GM12878 (cell line): ENCODE data around the gene PHPT1.

ENCODE experiments used
- CREM ChIP-seq: IDR thresholded peaks from 2 replicates; pipeline ENCODE4 v1.6.1; 2014; ENCODE audit warnings: antibody characterized with exemption, low read depth
- CTCF ChIP-seq, 3 experiments: IDR thresholded peaks in 2 of 3; conservative IDR thresholded peaks in 1 of 3; 2 replicates each; pipeline ENCODE4 v1.5.1; 2011; ENCODE audit warnings: low read depth in 3 of 3, low read length in 3 of 3, mild to moderate bottlenecking in 3 of 3, control low read depth in 2 of 3, moderate library complexity in 2 of 3, inconsistent platforms in 1 of 3, mixed read lengths in 1 of 3; ENCODE audit not compliant: control insufficient read depth in 2 of 3, insufficient read depth in 1 of 3; ENCODE audit errors: extremely low read depth in 1 of 3
- GABPA ChIP-seq: IDR thresholded peaks from 2 replicates; pipeline ENCODE4 v1.6.1; 2014; ENCODE audit warnings: antibody characterized with exemption, low read depth, mild to moderate bottlenecking, inconsistent platforms
- JUND ChIP-seq: IDR thresholded peaks from 2 replicates; pipeline ENCODE4 v1.6.1; 2012; ENCODE audit warnings: low read depth, mild to moderate bottlenecking, low read length, improper control_type of control experiment, moderate library complexity
- MXI1 ChIP-seq: fragments of 150-350 bp; IDR thresholded peaks from 2 replicates; pipeline ENCODE4 v1.6.1; 2011; ENCODE audit warnings: low read depth, mild to moderate bottlenecking, inconsistent platforms, low read length, improper control_type of control experiment
- NR2C2 ChIP-seq: IDR thresholded peaks from 2 replicates; pipeline ENCODE4 v1.6.1; 2011; ENCODE audit warnings: borderline replicate concordance, low read depth; ENCODE audit not compliant: control insufficient read depth, insufficient read length
- POLR2A ChIP-seq: IDR thresholded peaks from 2 replicates; pipeline ENCODE4 v1.6.1; 2011; ENCODE audit warnings: low read depth, mild to moderate bottlenecking, low read length
- RBBP5 ChIP-seq: fragments of 200-600 bp; sonication (generic); conservative IDR thresholded peaks from 2 replicates; pipeline ENCODE4 v1.6.1; 2016
- REST ChIP-seq: IDR thresholded peaks from 2 replicates; pipeline ENCODE4 v1.6.1; 2012; ENCODE audit warnings: mild to moderate bottlenecking, low read depth, low read length
- STAT1 ChIP-seq: fragments of 450-650 bp; conservative IDR thresholded peaks from 2 replicates; pipeline ENCODE4 v1.6.1; 2014; ENCODE audit warnings: antibody characterized with exemption, mild to moderate bottlenecking
- TBL1XR1 ChIP-seq: IDR thresholded peaks from 2 replicates; pipeline ENCODE4 v1.6.1; 2012; ENCODE audit warnings: low read depth, low read length, improper control_type of control experiment
- TCF12 ChIP-seq: IDR thresholded peaks from 2 replicates; pipeline ENCODE4 v1.6.1; 2011; ENCODE audit warnings: low read depth, mild to moderate bottlenecking, low read length

GRCh38 chr9:136815422-136815782 lies 33.8 kb upstream of the PHPT1 start:
- TF ChIP-seq REST (no peak), GABPA (no peak), STAT1 (no peak), CTCF (IDR thresholded peaks at IDR 0.05 in 2 of 3, conservative IDR thresholded peaks at IDR 0.05 in 1 of 3; ENCODE audit: control insufficient read depth in 2 of 3, extremely low read depth in 1 of 3, insufficient read depth in 1 of 3, low read depth in 3 of 3, low read length in 3 of 3) (no peak), TBL1XR1 (no peak), POLR2A (no peak), RBBP5 (no peak), TCF12 (no peak), NR2C2 (no peak), JUND (no peak), CREM (no peak), MXI1 (no peak)
